BLaER1 treated with 17β-estradiol and CSF1 and Interleukin-3, amounts not matched to agents 10 nM and 100 nM (cell line): ENCODE results near the gene ITGB3.

Experiments used
- H3K27ac ChIP-seq, 11 experiments: shearing (Covaris generic); formaldehyde crosslinking; 2 replicates each; pipeline ENCODE4 v1.8.1; 2022
- H3K27me3 ChIP-seq, 11 experiments: shearing (Covaris generic); formaldehyde crosslinking; 2 replicates each; pipeline ENCODE4 v1.8.1; 2022
- H3K36me3 ChIP-seq, 11 experiments: shearing (Covaris generic); formaldehyde crosslinking; 2 replicates each; pipeline ENCODE4 v1.8.1; 2022
- H3K4me1 ChIP-seq, 10 experiments: shearing (Covaris generic); formaldehyde crosslinking; 2 replicates each; pipeline ENCODE4 v1.8.1; 2022
- H3K4me2 ChIP-seq, 11 experiments: shearing (Covaris generic); formaldehyde crosslinking; 2 replicates each; pipeline ENCODE4 v1.8.1; 2022
- H3K4me3 ChIP-seq, 10 experiments: shearing (Covaris generic); formaldehyde crosslinking; 2 replicates each; pipeline ENCODE4 v1.8.1; 2022
- H3K9ac ChIP-seq, 11 experiments: shearing (Covaris generic); formaldehyde crosslinking; 2 replicates each; pipeline ENCODE4 v1.8.1; 2022
- H3K9me3 ChIP-seq, 11 experiments: shearing (Covaris generic); formaldehyde crosslinking; replicated peaks in 1 of 11; 2 replicates each; pipeline ENCODE4 v1.8.1; 2022
- H4K20me1 ChIP-seq, 11 experiments: shearing (Covaris generic); formaldehyde crosslinking; 2 replicates each; pipeline ENCODE4 v1.8.1; 2022
- Cebpa-rat ChIP-seq, 11 experiments: shearing (Covaris generic); IDR thresholded peaks; 2 replicates each; pipeline ENCODE4 v1.8.1; 2022

ITGB3 gene

DNA sequence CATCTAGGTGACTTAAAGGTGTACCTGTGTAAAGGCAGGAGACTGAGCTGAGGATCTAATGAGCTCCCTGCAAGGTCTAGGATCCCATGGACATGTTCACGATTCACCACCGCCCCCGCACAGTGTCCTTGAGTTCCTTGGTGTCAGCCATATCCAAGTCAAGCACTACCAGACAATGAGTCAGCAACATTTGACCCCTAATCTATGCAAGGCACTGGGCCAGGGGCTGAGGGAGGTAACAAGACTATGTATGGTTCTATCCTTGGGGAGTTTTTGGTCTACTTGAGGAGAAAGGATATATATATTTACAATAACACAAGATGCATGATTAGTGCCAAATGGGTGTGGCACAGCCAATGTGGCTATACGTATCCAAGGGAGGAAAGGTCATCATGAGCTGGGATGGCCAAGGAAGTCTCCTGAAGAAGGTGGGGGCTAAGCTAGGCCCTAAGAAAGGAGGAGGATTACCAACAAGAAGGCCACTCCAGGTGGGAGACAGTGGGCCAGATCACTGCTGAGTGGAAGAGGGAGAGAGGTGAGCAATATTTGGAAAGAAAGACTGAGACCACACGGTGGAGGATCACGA is 35.0 kb downstream of the ITGB3 start:
- Histone ChIP-seq H3K4me1 (peaks cover 28 to 93% (median 68%) of the 10 kb centered on the region in 10 experiments), H3K4me3 (no peak overlapping the region), H3K9ac (0 out of 22 replicates have a peak overlapping the region, but pooled peaks of 1 of the 11 experiments have one; percentile 56), H3K27me3 (no peaks in the 10 kb centered on the region), H3K4me2 (peak overlapping the region; percentile 55 to 96 (median 75)), H3K27ac (peak overlapping the region in 4 of 11 experiments; percentile 53 to 70 (median 62); a peak in 7 of 22 replicates), H3K36me3 (0 out of 22 replicates have a peak, but pooled peaks cover 0 to 4% (median 0%) of the 10 kb centered on the region in 11 experiments), H3K9me3 (peaks cover 0 to 17% (median 8%) of the 10 kb centered on the region in 11 experiments; a peak in 7 of 22 replicates), H4K20me1 (no peaks in the 10 kb centered on the region)
- TF ChIP-seq Cebpa-rat (IDR thresholded peaks at IDR 0.05) = no peak

DNA sequence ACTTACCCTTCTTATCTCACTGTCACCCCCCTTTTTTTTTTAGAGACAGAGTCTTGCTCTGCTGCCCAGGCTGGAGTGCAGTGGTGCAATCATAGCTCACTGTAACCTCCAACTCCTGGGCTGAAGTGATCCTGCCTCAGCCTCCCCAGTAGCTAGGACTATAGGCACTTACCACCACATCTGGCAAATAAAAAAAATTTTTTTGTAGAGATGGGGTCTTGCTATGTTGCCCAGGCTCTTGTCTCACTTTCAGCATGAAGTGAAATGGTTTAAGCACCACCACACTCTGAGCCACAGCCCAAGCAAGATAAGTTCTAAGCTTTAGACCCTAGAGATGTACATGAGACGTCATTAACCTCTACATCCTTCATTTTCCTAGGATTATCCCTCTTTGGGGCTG is 35.7 kb downstream of the ITGB3 start:
- Histone ChIP-seq H3K4me2 (peak overlapping the region in 8 of 11 experiments; percentile 67 to 96 (median 84); a peak in 14 of 22 replicates), H3K9me3 (peaks cover 0 to 17% (median 8%) of the 10 kb centered on the region in 11 experiments; a peak in 7 of 22 replicates), H3K36me3 (0 out of 22 replicates have a peak, but pooled peaks cover 0 to 4% (median 0%) of the 10 kb centered on the region in 11 experiments), H3K9ac (no peak overlapping the region), H4K20me1 (no peaks in the 10 kb centered on the region), H3K27ac (peak overlapping the region in 3 of 11 experiments; percentile 61 to 70 (median 63); a peak in 3 of 22 replicates), H3K4me1 (peaks cover 33 to 94% (median 68%) of the 10 kb centered on the region in 10 experiments), H3K27me3 (no peaks in the 10 kb centered on the region), H3K4me3 (no peak overlapping the region)
- TF ChIP-seq Cebpa-rat (IDR thresholded peaks at IDR 0.05) = no peak

DNA sequence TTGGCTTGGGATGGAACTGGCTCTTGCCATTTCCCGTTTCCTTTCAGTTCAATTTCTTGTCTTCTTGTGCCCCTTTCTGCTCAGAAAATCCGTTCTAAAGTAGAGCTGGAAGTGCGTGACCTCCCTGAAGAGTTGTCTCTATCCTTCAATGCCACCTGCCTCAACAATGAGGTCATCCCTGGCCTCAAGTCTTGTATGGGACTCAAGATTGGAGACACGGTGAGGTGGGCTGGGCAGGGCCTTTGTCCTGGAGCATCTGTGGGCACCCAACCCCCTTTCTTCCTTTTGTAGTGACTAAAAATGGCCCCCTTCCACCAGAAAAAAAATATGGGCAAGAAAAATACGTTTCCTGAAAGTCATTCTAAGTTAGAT is 37.2 kb downstream of the ITGB3 start:
- no peak overlapping the region for H3K4me3 ChIP-seq
- no peak overlapping the region for H3K9ac ChIP-seq
- TF ChIP-seq Cebpa-rat (IDR thresholded peaks at IDR 0.05) = no peak
- peaks cover 0 to 17% (median 8%) of the 10 kb centered on the region in 11 experiments; a peak in 7 of 22 replicates for H3K9me3 ChIP-seq
- no peaks in the 10 kb centered on the region for H4K20me1 ChIP-seq
- no peaks in the 10 kb centered on the region for H3K27me3 ChIP-seq
- H3K27ac ChIP-seq = no peak overlapping the region
- H3K36me3 ChIP-seq = 0 out of 22 replicates have a peak, but pooled peaks cover 0 to 4% (median 0%) of the 10 kb centered on the region in 11 experiments
- peaks cover 40 to 90% (median 73%) of the 10 kb centered on the region in 10 experiments for H3K4me1 ChIP-seq
- peak overlapping the region in 10 of 11 experiments; percentile 21 to 64 (median 40); a peak in 20 of 22 replicates for H3K4me2 ChIP-seq

DNA sequence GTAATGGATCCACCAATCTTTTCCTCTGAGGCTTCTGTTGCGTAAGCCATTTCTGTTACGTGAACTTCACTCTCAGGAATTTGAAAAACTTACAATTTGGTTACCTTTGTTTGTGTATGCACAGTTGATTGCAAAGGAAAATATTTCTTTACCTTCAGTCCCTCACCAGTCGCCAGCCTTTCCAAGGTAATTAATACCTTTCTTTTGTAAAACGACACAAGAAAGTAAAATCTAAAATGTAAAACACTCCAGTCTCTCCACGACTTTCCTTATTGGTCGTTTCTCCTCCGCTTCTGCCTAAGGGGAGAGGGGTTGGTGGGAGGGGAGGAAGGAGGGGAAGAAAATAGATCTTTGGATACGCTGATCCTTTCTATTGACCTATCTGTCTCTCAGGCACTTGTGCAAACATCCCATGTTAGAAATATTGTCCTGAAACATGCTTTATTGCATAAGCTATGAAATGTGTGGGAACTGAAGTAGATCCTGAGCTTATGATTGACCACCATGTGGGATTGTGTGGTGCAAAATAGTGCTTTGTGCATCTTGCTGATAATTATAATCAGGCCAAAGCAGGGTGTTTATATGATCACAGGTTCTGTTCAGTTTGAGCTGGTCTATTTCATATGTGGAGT is 37.7 kb downstream of the ITGB3 start:
- H3K27ac ChIP-seq = no peak overlapping the region
- peak overlapping the region in 10 of 11 experiments; percentile 21 to 64 (median 40); a peak in 20 of 22 replicates for H3K4me2 ChIP-seq
- TF ChIP-seq Cebpa-rat (IDR thresholded peaks at IDR 0.05) = no peak

DNA sequence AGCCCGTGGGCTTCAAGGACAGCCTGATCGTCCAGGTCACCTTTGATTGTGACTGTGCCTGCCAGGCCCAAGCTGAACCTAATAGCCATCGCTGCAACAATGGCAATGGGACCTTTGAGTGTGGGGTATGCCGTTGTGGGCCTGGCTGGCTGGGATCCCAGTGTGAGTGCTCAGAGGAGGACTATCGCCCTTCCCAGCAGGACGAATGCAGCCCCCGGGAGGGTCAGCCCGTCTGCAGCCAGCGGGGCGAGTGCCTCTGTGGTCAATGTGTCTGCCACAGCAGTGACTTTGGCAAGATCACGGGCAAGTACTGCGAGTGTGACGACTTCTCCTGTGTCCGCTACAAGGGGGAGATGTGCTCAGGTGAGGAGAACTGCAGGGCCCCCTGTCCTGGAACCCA is 38.6 kb downstream of the ITGB3 start:
- TF ChIP-seq Cebpa-rat (IDR thresholded peaks at IDR 0.05) = no peak
- Histone ChIP-seq H4K20me1 (no peaks in the 10 kb centered on the region), H3K9me3 (peaks cover 0 to 17% (median 8%) of the 10 kb centered on the region in 11 experiments; a peak in 7 of 22 replicates), H3K4me3 (no peak overlapping the region), H3K27ac (no peak overlapping the region), H3K4me2 (peak overlapping the region in 4 of 11 experiments; percentile 7 to 64 (median 24); a peak in 1 of 22 replicates), H3K4me1 (peaks cover 28 to 77% (median 60%) of the 10 kb centered on the region in 10 experiments), H3K36me3 (0 out of 22 replicates have a peak, but pooled peaks cover 0 to 4% (median 0%) of the 10 kb centered on the region in 11 experiments), H3K27me3 (no peaks in the 10 kb centered on the region), H3K9ac (no peak overlapping the region)

More for the DNA sequence above, 37.7 kb downstream of the ITGB3 start:
- Histone ChIP-seq H3K9me3 (peaks cover 0 to 17% (median 8%) of the 10 kb centered on the region in 11 experiments; a peak in 7 of 22 replicates), H3K4me1 (peaks cover 36 to 85% (median 68%) of the 10 kb centered on the region in 10 experiments), H3K36me3 (0 out of 22 replicates have a peak, but pooled peaks cover 0 to 4% (median 0%) of the 10 kb centered on the region in 11 experiments), H3K9ac (no peak overlapping the region), H3K4me3 (no peak overlapping the region), H4K20me1 (no peaks in the 10 kb centered on the region), H3K27me3 (no peaks in the 10 kb centered on the region)

DNA sequence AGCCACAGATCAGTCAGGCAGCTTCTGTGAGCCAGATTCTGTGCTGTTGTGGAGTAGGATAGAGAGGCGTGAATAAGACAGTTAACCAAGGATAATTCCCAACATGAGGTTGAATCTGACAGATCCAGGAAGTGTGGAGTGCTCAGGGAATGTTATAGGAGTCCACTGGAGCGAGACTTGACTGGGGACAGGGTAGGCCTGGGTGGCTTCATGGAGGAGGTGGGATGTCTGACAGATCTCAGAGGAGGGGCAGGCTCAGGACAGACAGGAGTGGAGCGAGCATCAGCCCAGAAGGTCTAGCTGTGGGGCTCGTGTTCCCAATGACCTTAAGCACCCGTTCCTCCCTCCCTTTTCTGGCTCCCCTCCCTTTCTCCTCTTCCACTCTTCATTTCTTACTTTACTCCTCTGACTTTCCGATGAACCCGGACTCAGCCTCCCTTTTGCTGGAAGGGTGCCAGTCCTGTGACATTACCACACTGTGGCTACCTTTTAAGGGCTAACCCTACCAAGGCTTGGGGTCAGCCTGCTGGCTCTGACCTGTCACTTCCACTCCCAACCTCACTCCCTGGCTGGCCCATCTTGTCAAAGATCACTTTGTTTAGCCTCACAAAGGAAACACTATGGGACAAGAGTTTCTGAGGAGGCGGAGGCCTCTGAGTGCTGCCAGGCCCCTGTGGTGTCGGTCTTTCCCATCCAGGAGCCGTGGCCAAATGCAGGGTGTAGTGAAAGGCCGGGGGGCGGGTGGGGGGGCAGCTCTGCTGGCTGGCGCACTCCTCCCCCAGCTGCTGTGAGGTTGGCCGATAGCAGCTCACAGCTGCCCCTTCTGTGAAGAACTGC is 41.6 kb downstream of the ITGB3 start:
- TF ChIP-seq Cebpa-rat (IDR thresholded peaks at IDR 0.05) = no peak
- H3K4me2 ChIP-seq = peak overlapping the region; percentile 65 to 93 (median 80); a peak in 21 of 22 replicates
- peak overlapping the region in 1 of 10 experiments; percentile 44; a peak in 1 of 20 replicates for H3K4me3 ChIP-seq
- H4K20me1 ChIP-seq = no peaks in the 10 kb centered on the region
- H3K36me3 ChIP-seq = 0 out of 22 replicates have a peak, but pooled peaks cover 0 to 4% (median 0%) of the 10 kb centered on the region in 11 experiments
- no peak overlapping the region for H3K27ac ChIP-seq
- 0 out of 22 replicates have a peak overlapping the region, but pooled peaks of 1 of the 11 experiments have one; percentile 66 for H3K9ac ChIP-seq
- H3K4me1 ChIP-seq = peaks cover 11 to 46% (median 40%) of the 10 kb centered on the region in 10 experiments
- peaks cover 0 to 18% (median 6%) of the 10 kb centered on the region in 11 experiments; a peak in 7 of 22 replicates for H3K9me3 ChIP-seq
- no peaks in the 10 kb centered on the region for H3K27me3 ChIP-seq

DNA sequence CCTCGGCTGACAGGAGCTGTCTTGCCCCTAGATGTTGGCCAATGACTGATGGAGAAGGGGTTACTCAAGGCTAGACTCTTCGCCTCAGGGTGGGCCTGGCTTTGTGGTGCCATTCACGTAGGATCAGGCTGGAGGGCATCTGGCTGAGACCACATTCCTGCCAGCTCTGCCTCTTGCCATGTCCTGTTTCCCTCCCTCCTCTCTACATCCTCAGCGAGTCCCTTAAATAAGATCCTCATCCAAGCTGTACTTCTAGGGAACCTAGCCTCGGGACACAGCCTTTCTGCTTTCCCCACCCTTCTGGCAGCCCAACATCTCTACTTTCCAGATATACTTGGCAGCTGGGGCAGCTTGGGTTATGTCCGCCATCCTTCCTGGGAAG is 42.2 kb downstream of the ITGB3 start:
- no peak overlapping the region for H3K27ac ChIP-seq

More for the DNA sequence above, 42.2 kb downstream of the ITGB3 start:
- TF ChIP-seq Cebpa-rat (IDR thresholded peaks at IDR 0.05) = no peak
- Histone ChIP-seq H3K27me3 (no peaks in the 10 kb centered on the region), H3K4me1 (peaks cover 11 to 40% (median 34%) of the 10 kb centered on the region in 10 experiments), H4K20me1 (no peaks in the 10 kb centered on the region), H3K9me3 (peaks cover 0 to 20% (median 5%) of the 10 kb centered on the region in 11 experiments; a peak in 10 of 22 replicates), H3K4me3 (no peak overlapping the region), H3K4me2 (no peak overlapping the region; a peak in 1 of 22 replicates), H3K9ac (no peak overlapping the region), H3K36me3 (0 out of 22 replicates have a peak, but pooled peaks cover 0 to 4% (median 0%) of the 10 kb centered on the region in 11 experiments)
